NCI-H2171 treated with DMSO at 0.1 percent for 48 hours (cell line): ENCODE data around the gene NUB1.

Experiments
- DNase-seq: peaks from one replicate; lab custom pipeline; 2025; lab: John Stamatoyannopoulos, UW

The NUB1 gene

DNA sequence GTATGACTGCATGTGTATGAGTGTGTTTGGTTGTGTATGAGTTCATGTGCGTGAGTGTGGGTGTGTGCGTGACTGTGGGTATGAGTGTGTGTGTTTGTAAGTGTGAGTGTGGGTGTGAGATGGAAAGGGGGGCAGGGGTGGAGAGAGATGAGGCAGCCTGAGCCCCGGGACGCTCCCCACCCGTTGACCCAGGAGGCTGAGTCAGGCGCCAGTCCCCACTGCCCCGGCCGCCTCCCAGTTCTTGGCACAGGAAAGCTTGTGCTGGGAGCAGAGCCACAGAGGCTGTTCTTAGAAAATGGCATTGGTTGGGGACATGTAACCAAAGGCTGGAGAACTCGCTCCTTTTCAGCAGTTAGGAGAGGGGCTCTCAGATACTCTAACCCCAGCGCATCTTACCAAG lies 27.8 kb upstream of the NUB1 start:
- DNase-seq: no peak

DNA sequence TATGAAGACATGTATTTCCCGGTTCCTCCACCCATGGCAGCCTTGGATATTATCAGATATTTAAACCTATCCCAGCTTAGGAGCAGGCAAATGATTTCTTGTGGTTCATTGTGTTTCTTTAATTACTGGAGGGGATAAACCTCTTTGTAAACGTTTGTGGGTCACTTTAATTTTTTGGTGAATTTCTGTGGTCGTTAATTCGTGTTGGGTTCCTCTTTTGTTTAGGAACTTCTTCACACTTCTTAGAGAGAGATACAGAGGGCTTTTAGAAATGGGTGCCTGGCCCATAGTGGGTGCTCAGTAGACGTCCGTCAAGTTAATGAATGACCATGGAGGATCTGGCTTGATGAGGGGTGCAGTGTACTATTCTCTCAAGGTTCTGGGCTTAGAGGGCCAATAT lies 27.2 kb upstream of the NUB1 start:
- DNase-seq: no peak

DNA sequence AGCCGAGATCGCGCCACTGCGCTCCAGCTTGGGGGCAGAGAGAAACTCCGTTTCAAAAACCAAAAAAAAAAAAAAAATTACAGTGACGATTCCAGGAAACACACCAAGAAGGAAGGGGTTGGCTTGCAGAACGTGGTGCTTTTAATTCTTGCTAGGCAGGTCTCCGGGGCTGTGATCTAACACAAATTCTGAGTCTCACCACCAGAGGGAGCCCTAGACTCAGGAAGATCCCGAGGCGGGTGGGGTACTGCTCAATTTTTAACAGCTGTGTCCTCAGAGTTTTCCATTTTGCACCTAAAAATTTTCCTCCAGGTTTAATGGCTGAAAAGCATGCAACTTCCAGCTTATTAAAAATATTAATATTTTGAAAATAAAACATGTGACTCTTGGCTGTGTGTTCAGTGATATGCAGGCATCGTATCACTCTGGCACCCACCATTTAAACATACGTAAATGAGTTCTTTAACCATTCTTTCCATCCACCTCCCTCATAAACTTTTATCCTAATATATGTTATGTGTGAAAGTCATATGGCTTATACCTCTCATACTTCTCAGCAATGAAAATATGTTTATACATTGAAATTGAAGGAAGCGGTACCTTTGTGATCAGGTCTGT lies 26.5 kb upstream of the NUB1 start:
- DNase-seq: peak; percentile 72

DNA sequence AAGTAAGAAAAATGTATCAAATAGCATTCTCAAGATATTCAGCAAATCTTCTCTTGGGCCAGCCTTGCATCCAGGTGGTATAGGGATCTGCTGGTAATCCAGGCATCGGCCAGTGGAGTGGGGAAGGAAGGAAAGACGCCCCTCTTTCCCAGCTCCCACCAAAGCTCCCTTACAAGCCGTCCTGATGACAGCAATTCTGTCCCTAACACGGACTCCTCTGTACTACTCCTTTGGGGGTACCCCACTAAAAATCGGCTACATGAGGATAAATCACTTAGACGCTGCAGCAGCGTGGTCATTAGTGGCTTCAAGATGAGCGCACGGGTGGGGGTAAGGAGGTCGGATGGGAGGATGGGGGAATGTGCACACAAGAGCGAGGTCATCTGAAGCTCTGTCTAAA lies 24.7 kb upstream of the NUB1 start:
- DNase-seq: no peak

DNA sequence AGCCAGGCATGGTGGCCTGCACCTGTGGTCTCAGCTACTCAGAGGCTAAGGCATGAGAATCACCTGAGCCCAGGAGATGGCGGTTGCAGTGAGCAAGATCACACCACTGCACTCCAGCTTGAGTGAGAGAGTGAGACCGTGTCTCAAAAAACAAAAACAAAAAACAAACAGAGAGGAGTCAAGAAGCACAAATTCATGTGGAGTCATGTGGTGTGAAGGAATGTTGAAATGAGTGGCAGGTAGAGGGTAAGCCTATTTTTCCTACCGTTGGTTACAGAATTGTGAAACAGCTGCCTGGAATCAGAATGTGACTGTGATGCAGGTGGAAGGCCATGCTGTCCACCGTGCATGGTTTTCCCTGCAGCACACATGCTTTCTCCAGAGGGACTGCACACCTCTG lies 23.7 kb upstream of the NUB1 start:
- no peak for DNase-seq

DNA sequence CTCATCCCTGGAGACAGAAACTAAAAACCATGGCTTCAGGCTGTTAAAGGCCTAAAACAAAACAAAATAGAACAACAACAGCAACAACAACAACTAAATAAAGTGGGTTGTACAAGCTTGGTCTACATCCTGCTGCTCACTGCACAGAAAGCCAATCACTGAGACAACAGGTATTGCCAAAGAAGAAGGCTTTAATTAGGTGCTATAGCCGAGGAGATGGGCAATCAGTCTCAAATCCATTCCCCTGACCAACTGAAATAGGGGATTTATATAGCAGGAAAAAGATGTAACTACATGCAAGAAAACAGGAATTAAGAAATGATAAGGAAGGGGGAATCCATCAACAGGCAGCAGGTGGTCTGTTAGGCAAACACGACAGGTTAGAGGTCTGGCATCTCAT lies 22.4 kb upstream of the NUB1 start:
- DNase-seq: no peak

DNA sequence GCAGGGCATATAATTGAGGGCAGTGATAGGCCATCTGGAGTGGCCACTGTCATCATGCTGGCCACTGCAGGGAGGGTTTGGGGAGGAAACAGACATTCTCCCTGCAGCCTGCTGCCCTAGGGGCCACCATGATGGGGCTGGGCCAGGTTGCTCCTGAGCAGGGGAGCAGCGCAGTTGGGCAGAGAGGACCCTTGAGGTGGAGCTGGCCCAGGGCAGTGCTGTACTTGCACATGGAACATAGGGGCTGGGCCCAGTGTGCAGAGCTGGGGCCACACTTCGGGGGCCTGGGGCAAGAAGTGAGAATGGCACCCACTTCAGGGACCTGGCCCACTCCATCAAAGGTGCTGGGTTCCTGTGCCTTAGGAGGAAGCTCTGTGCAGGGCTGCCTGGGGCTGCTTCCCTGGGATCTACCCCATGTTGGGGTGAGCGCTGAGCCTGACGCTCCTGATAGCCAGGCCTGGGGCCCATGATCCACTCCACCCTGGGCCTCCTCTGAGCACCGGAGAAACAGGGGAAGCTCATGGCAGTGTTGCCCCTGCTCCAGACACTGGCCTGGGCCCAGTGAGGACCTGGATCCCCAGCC lies 21.3 kb upstream of the NUB1 start:
- DNase-seq: no peak

DNA sequence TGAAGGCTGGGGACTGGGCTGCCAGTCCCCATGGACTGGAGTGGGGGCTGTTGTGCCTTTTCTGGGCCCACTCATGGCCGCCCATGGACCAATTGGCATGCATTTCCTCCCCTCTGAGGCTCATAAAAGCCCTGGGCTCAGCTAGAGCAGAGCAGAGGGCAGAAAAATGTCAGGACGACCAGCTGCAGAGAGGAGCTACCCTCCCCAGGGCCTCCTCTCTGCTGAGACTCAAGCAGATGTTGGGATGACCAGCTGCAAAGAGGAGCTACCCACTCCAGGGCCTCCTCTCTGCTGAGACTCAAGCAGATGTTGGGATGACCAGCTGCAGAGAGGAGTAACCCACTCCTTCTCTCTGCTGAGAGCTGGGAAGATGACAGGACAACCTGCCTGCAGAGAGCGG lies 20.3 kb upstream of the NUB1 start:
- no peak for DNase-seq

DNA sequence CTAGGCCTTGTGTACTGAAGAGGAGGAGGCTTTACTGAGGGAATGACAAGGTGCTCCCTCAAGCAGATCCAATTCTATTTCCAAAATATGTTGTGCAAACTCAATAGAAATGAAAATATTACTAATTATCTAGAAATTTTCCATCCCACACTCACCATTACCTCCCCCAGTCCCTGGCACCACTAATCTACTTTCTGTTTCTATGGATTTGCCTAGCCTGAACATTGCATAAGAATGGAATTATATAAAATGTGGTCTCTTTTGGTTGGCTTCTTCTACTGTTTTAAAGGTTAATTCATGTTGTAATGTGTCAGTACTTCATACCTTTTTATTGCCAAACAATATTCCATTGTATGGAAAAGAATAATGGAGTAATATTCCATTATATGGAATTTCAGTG lies 18.7 kb upstream of the NUB1 start:
- DNase-seq: no peak

DNA sequence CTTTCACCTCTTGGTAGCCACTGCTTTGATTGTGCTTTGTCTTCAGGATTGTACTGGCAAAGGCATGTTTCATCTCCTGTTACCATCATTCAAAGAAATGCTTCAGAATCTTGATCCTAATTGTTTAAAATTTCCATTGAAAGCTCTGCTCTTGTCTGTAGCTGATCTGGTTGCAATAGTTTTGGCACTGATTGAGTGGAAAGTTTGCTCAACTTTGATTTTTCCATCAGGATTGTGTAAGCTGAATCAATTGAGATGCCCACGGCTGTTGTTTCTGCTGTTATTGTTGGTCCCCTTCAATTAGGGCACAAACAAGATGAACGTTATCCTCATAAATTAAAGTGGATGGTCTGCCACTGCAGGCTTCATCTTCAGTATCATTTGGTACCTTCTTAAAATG lies 14.6 kb upstream of the NUB1 start:
- DNase-seq: no peak

DNA sequence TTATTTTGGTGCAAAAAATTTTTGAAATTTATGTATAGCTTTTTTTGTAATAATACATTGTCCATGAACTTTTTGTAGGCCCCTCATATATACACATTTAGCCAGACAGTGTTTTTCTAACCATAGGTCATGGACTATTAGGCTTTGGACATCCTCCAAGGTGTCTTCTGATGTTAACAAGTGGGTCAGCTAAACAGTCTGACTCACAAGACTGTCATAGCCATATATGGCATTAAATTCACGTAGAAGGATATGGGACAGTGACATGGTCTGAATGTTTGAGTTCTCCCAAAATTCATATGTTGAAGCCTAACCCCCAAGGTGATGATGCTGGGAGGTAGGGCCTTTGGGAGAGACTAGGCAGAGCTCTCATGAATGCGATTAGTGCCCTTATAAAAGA lies 14.0 kb upstream of the NUB1 start:
- no peak for DNase-seq

DNA sequence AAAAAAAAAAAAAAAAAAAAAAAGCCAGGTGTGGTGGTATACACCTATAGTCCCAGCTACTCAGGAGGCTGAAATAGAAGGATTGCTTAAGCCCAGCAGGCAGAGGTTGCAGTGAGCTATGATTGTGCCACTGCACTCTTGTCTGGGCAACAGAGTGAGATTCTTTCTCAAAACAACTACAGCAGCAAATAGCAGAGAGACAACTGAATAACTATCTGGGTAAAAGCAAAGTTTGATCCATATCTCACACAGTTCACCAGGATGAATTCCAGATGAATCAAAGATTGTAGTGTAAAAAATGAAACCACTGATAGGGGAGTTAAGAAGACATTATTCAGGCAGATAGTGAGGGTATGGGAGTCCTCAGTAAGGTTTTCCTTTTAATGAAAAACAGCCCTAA lies 11.4 kb upstream of the NUB1 start:
- DNase-seq: no peak

DNA sequence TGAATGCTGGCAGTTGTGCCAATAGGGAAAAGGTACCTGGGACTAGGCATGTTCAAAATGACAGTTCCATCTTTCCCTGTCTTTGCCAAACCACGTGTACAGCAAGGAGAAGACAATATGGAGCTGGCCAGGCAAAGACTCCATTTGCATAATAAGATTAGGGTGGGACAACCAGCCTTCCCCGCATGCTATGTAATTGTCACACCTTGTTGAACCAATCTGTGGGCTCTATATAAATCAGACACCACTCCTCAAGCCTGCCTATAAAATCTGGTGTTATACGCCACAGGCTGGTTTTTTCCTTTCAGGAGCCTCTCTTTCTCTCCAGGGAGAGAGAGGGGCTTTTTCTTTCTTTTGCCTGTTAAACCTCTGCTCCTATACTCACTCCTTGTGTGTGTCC lies 11.0 kb upstream of the NUB1 start:
- no peak for DNase-seq

DNA sequence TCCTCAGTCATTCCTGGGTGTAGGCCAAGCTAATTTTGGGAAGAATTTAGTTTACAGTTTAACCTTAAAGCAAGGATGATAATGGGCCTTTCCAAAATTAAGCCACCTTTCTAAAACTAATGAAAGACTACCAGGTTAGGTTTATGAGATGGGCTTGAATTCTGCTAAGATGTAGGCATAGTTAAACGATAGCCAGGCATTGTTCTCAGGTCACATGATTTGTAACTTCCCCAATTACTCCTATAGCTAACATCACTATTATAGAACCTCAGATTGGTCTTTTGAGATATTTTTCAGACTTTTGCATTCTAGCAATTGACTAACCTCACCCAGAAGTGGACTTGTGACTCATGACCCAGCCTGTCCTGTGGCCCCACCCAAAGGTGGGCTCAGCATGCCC lies 7.0 kb upstream of the NUB1 start:
- no peak for DNase-seq

DNA sequence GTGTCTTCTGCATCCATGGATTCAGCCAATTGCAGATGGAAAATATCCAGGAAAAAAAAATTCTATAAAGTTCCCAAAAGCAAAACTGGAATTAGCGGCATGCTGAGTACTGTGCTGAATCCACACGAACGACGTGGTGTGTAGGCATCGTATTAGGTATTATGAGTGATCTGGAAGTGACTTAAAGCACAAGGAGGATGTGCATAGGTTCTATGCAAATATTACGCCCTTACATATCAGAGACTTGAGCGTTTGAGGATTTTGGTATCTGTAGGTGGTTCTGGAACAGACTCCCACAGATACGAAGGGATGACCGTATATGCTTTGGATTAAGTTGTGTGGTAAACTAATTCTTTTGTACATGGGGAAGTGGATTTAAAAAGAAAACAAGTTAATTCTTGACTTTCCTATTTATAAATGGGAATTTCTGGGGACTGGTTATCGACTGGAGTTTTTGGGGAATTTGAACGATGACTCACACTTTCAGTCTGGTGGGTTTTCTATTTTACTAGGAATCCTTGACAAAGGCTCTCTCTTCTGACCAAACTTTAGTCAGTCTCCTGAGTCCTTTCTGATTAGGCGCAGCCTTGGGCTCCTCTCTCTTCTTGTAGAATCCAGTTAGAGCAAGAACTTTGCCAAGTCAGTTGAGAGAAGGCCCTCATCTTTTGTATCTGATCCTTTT lies 5.4 kb upstream of the NUB1 start:
- no peak for DNase-seq

DNA sequence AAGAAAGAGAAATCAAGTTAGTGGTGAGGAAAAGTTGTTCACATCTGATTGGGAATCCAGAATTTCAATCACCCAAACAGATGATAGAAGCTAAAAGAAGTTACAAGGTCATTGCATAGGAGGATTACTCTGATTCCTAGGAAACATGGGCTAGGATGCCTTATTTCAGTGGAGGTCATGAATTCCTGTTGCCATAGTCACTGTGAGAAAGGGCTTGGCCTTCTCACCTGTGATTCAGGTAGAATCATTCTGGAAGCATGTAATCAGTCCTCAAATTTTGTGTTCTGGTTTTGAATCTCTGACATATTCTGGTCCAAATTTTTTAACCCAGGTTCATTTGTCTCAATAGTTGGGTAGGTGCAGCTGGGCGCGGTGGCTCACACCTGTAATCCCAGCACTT lies 4.3 kb upstream of the NUB1 start:
- DNase-seq: no peak

DNA sequence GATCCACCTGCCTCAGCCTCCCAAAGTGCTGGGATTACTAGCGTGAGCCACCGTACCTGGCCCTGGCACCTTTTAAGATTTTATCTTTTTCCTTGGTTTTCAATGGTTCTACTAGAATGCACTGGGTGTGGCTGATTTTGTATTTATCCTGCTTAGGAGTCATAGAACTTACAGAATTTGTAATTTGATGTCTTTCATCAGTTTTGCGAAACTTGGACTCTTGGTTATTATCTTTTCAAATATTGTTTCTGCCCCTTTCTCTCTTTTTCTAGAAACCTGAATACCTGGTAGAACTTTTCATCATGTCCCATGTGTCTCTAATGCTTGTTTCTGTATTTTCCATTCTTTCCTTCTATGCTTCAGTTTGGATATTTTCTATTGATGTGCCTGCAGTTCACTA lies 2.8 kb upstream of the NUB1 start:
- no peak for DNase-seq

DNA sequence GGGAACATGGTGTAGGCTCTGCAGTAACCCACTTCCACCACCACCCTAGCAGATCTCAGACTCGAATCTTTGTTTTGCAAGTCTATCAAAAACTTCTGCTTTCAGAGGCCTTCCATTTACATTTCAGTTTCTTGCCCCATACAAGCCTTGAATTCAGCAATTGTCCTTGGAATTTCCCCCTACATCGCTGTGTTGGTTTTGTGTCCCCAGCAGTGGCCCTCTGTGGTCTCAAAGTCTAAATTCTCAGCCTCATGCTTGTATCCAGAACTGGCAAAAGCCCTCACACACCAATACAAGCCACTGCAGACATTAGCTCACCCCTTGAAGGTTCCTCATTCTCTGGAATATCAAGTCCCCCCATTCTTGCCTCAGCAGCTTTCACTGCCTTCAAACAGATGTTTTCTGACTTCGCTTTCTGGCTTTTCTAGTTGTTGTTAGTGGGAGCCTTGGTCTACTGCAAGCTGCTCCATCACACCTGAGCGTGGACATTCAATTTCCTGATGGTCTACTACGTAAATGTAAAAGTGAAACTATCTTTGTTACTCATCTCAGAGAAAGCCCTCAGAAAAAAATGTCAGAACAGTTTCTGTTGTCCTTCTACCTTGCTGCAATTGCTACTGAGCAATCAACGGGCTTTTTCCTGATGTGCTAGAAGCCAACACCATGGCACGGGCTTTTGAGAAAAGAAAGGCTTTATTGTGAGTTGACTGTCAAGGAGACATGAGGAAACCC lies 1.8 kb upstream of the NUB1 start:
- no peak for DNase-seq

DNA sequence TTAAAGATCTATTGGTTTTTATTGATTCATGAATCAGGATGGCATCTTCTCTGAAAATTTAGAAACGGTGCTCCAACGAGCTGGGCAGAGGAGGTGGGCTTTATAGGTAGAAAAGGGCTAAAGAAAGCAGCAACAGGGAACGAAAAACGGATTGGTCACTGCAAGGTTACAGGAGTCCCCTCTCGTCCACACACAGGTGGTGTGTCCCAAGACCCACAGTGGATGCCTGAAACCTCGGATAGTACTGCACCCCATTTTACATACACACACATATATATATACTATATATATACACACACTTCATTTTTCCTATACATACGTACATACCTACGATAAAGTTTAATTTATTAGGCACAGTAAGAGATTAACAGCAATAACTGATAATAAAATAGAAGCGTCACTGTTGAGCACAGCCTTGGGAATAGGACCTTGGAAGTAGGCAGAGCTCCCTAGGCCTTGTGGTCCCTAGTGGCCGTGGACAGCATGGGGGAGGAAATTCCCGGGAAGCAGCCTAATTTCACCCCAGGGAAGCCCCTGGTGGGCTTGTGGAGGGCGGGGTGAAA lies 737 bp upstream of the NUB1 start:
- DNase-seq: no peak

DNA sequence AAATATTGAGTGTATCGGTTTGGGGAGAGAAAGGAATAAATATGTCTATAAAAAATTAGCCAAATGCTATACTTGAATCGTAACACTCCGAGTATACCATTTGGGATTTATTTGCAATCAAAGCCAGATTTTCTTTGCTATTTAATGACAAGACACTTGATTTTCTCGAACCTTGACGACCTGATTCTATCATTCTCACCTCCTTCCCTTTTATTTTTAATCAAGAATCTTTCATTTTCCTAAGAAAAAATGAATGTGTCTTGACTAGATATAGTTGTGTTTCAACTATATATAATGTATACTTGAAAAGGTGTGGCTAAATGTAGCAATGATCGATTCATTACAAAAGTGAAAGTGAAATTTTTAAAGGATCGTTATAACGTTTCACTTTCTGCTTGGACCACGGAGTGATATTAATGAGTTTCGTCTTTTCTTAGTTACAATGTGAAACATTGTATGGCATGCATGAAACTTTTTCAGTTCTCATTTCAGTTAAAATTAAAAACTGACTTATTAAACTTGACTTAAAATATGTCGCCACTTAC lies 562 bp downstream of the NUB1 start:
- DNase-seq: no peak

DNA sequence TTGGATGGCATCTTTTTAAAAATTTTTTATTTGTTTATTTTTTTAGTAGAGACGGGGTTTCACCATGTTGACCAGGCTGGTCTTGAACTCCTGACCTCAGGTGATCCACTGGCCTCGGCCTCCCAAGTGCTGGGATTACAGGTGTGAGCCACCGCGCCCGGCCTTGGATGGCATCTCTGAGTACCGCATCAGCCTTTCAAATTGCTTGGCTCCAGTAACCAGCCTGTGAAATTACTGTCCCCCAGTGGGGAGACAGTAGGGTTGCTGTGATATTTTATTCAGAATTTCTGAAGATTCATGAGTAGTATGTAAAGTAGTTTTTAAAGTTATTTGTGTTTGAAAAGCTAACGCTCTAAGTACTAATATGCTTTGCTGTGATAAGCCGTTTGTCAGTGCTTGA lies 1.2 kb downstream of the NUB1 start:
- DNase-seq: no peak

DNA sequence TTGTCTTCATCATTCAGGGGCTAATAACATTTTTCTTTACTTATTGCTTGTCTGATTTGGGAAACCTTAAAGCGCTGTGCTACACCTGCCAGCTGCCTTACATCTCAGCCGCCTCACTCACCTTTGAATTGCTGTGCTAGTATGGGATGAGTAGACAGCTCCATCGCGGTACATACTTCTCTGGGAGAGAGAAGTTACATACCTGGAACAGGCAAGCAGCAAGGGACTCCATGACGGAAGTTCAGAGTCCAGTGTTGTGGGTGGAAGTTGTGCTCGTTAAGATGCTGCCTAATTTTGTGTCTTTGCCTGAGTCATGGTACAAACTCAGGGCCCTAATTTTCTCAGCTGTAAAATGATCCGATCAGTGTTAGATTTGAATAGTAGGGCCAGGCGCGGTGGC lies 1.9 kb downstream of the NUB1 start:
- no peak for DNase-seq
